GM19351 (cell line): ENCODE measurements around the gene METTL22.

Experiments used
- ATAC-seq: cut with Tn5 transposase; IDR thresholded peaks from one replicate; pipeline ENCODE4 v1.9.1; 2021; ENCODE audit warnings: mild to moderate bottlenecking, moderate library complexity; ENCODE audit not compliant: unreplicated experiment

Gene METTL22

GRCh38 chr16:8663192-8664089 lies 41.9 kb downstream of the METTL22 start:
- ATAC-seq: no peak

GRCh38 chr16:8665529-8665928 lies 44.0 kb downstream of the METTL22 start:
- no peak for ATAC-seq

- ATAC-seq: no peak
Observed at GRCh38 chr16:8667492-8667891, 46.0 kb downstream of the METTL22 start.

GRCh38 chr16:8668113-8668512 lies 46.6 kb downstream of the METTL22 start:
- ATAC-seq: no peak

GRCh38 chr16:8669481-8669880 lies 48.0 kb downstream of the METTL22 start:
- no peak for ATAC-seq

GRCh38 chr16:8670014-8670560 lies 48.6 kb downstream of the METTL22 start:
- no peak for ATAC-seq

GRCh38 chr16:8673611-8674412 lies 52.3 kb downstream of the METTL22 start:
- peak; percentile 52 for ATAC-seq

GRCh38 chr16:8674413-8675022 lies 53.0 kb downstream of the METTL22 start, which contains the start of gene ABAT:
Gene ABAT (plus strand): TSS chr16:8674617. CDS start chr16:8735740, 61,123 bp downstream.
- ATAC-seq: peak; percentile 100

- ATAC-seq: no peak
Observed at GRCh38 chr16:8675183-8676159, 54.0 kb downstream of the METTL22 start.

GRCh38 chr16:8676160-8676547 lies 54.7 kb downstream of the METTL22 start:
- no peak for ATAC-seq

GRCh38 chr16:8676737-8677375 lies 55.4 kb downstream of the METTL22 start:
- ATAC-seq: no peak

- no peak for ATAC-seq
Observed at GRCh38 chr16:8677481-8677880, 56.0 kb downstream of the METTL22 start.

GRCh38 chr16:8678068-8678927 lies 56.8 kb downstream of the METTL22 start:
- ATAC-seq: no peak

- ATAC-seq: no peak
Observed at GRCh38 chr16:8679151-8679550, 57.7 kb downstream of the METTL22 start.

- ATAC-seq: no peak
Observed at GRCh38 chr16:8682551-8683259, 61.2 kb downstream of the METTL22 start.

- no peak for ATAC-seq
Observed at GRCh38 chr16:8683640-8684039, 62.1 kb downstream of the METTL22 start.

- no peak for ATAC-seq
Observed at GRCh38 chr16:8685617-8686016, 64.1 kb downstream of the METTL22 start.
